HUES48 (cell line): ENCODE data around the gene SEMA3B.
"Not testable (repeated sequence)": the region's sequence is repeated elsewhere in the genome, so short reads cannot be mapped to it uniquely, and the experiment has no call there.

Experiments used
- H3K27ac ChIP-seq: one replicate; pipeline ENCODE4 v1.7.0; 2013; ENCODE audit warnings: low read depth, low read length, inconsistent platforms
- H3K27me3 ChIP-seq: 2 replicates; pipeline ENCODE4 v1.6.1; 2013; ENCODE audit warnings: mild to moderate bottlenecking, low read length; ENCODE audit not compliant: control insufficient read depth, insufficient read depth
- H3K36me3 ChIP-seq: 2 replicates; pipeline ENCODE4 v1.6.1; 2013; ENCODE audit warnings: low read length; ENCODE audit not compliant: control insufficient read depth, insufficient read depth
- H3K4me1 ChIP-seq: 2 replicates; pipeline ENCODE4 v1.6.1; 2013; ENCODE audit warnings: mild to moderate bottlenecking, low read length; ENCODE audit not compliant: control insufficient read depth, insufficient read depth
- H3K4me3 ChIP-seq: 2 replicates; pipeline ENCODE4 v1.5.1; 2013; ENCODE audit warnings: mild to moderate bottlenecking, low read depth, low read length
- H3K9ac ChIP-seq: 2 replicates; pipeline ENCODE4 v1.6.1; 2013; ENCODE audit warnings: mild to moderate bottlenecking, low read depth, low read length, moderate library complexity
- H3K9me3 ChIP-seq: 2 replicates; pipeline ENCODE4 v1.6.1; 2013; ENCODE audit warnings: low read length; ENCODE audit not compliant: control insufficient read depth, insufficient read depth

SEMA3B gene

GRCh38 chr3:50303013-50303815, 34.3 kb downstream of the SEMA3B start, which contains the start of gene HYAL1:
Gene HYAL1 (minus strand): TSS chr3:50303574. CDS start chr3:50302956, 618 bp downstream.
- Histone ChIP-seq H3K4me1 (peaks cover 5% of the 10 kb centered on the region; the same call in 1 of the 2 replicates), H3K27ac (peak within 1 kb of the TSS; percentile 21), H3K4me3 (no peak within 1 kb of the TSS), H3K9me3 (peaks cover 9% of the 10 kb centered on the region), H3K9ac (no peak within 1 kb of the TSS), H3K27me3 (no peaks in the 10 kb centered on the region), H3K36me3 (no peaks in the 10 kb centered on the region)

GRCh38 chr3:50304601-50305000, 35.7 kb downstream of the SEMA3B start:
- no peaks in the 10 kb centered on the region for H3K27me3 ChIP-seq
- no peak overlapping the region for H3K27ac ChIP-seq
- H3K4me1 ChIP-seq: peaks cover 4% of the 10 kb centered on the region; the same call in 1 of the 2 replicates
- no peak overlapping the region for H3K9ac ChIP-seq
- H3K36me3 ChIP-seq: no peaks in the 10 kb centered on the region
- peaks cover 9% of the 10 kb centered on the region for H3K9me3 ChIP-seq
- no peak overlapping the region for H3K4me3 ChIP-seq

- not testable (repeated sequence) for H3K27ac ChIP-seq, H3K4me3 ChIP-seq, H3K9ac ChIP-seq, H3K36me3 ChIP-seq, H3K9me3 ChIP-seq, H3K4me1 ChIP-seq, H3K27me3 ChIP-seq
Measured at GRCh38 chr3:50312041-50312440, 43.1 kb downstream of the SEMA3B start.

GRCh38 chr3:50314342-50314741, 45.4 kb downstream of the SEMA3B start:
- Histone ChIP-seq H3K9me3 (no peaks in the 10 kb centered on the region), H3K36me3 (peaks cover 31% of the 10 kb centered on the region), H3K27ac (no peak overlapping the region), H3K27me3 (no peaks in the 10 kb centered on the region), H3K9ac (no peak overlapping the region), H3K4me1 (no peaks in the 10 kb centered on the region), H3K4me3 (no peak overlapping the region)

GRCh38 chr3:50314816-50315215, 45.9 kb downstream of the SEMA3B start:
- no peaks in the 10 kb centered on the region for H3K4me1 ChIP-seq
- no peak overlapping the region for H3K4me3 ChIP-seq
- H3K36me3 ChIP-seq: peaks cover 36% of the 10 kb centered on the region
- no peaks in the 10 kb centered on the region for H3K9me3 ChIP-seq
- no peak overlapping the region for H3K27ac ChIP-seq
- no peaks in the 10 kb centered on the region for H3K27me3 ChIP-seq
- no peak overlapping the region for H3K9ac ChIP-seq

- peaks cover 40% of the 10 kb centered on the region for H3K36me3 ChIP-seq
- H3K9me3 ChIP-seq: no peaks in the 10 kb centered on the region
- no peak overlapping the region for H3K9ac ChIP-seq
- no peaks in the 10 kb centered on the region for H3K27me3 ChIP-seq
- H3K4me3 ChIP-seq: no peak overlapping the region
- peaks cover 9% of the 10 kb centered on the region; the same call in 1 of the 2 replicates for H3K4me1 ChIP-seq
- peak overlapping the region; percentile 5 for H3K27ac ChIP-seq
Measured at GRCh38 chr3:50316657-50317242, 47.8 kb downstream of the SEMA3B start.

- Histone ChIP-seq H3K36me3 (peaks cover 40% of the 10 kb centered on the region), H3K9ac (no peak overlapping the region), H3K4me3 (no peak overlapping the region), H3K27ac (peak overlapping the region; percentile 5), H3K4me1 (peaks cover 9% of the 10 kb centered on the region; the same call in 1 of the 2 replicates), H3K9me3 (no peaks in the 10 kb centered on the region), H3K27me3 (no peaks in the 10 kb centered on the region)
Measured at GRCh38 chr3:50317300-50317699, 48.4 kb downstream of the SEMA3B start.

- Histone ChIP-seq H3K27ac (no peak overlapping the region), H3K36me3 (peaks cover 40% of the 10 kb centered on the region), H3K9me3 (no peaks in the 10 kb centered on the region), H3K4me1 (peaks cover 15% of the 10 kb centered on the region), H3K27me3 (no peaks in the 10 kb centered on the region), H3K4me3 (no peak overlapping the region), H3K9ac (no peak overlapping the region)
Measured at GRCh38 chr3:50318163-50318562, 49.2 kb downstream of the SEMA3B start.

- H3K4me1 ChIP-seq: peaks cover 17% of the 10 kb centered on the region
- H3K36me3 ChIP-seq: peaks cover 40% of the 10 kb centered on the region
- H3K9ac ChIP-seq: no peak overlapping the region
- H3K27me3 ChIP-seq: no peaks in the 10 kb centered on the region
- H3K4me3 ChIP-seq: no peak overlapping the region
- no peaks in the 10 kb centered on the region for H3K9me3 ChIP-seq
- no peak overlapping the region for H3K27ac ChIP-seq
Measured at GRCh38 chr3:50318615-50319014, 49.7 kb downstream of the SEMA3B start.

GRCh38 chr3:50319181-50319893, 50.4 kb downstream of the SEMA3B start:
- H3K4me3 ChIP-seq: no peak overlapping the region
- no peaks in the 10 kb centered on the region for H3K9me3 ChIP-seq
- peaks cover 40% of the 10 kb centered on the region for H3K36me3 ChIP-seq
- H3K27ac ChIP-seq: no peak overlapping the region
- peaks cover 17% of the 10 kb centered on the region for H3K4me1 ChIP-seq
- H3K27me3 ChIP-seq: no peaks in the 10 kb centered on the region
- H3K9ac ChIP-seq: no peak overlapping the region
